HL-60 (cell line): ENCODE results near the gene SLC38A1.

ENCODE experiments used
- DNase-seq, 2 experiments: peaks; one replicate each; pipeline ENCODE4 v3.0.0-alpha.2; 2010 to 2020; ENCODE audit warnings: low read depth in 1 of 2, low spot score in 1 of 2
- H3K27ac ChIP-seq: fragments of 250-450 bp; sonication (Bioruptor Pico); replicated peaks from 2 replicates; pipeline ENCODE4 v1.5.1; 2020; ENCODE audit warnings: mild to moderate bottlenecking, moderate library complexity
- H3K27me3 ChIP-seq: fragments of 250-450 bp; sonication (Bioruptor Pico); 2 replicates; pipeline ENCODE4 v1.5.1; 2021; ENCODE audit warnings: mild to moderate bottlenecking, moderate library complexity; ENCODE audit not compliant: insufficient read depth, poor library complexity, severe bottlenecking
- H3K4me3 ChIP-seq: replicated peaks from 2 replicates; pipeline ENCODE4 v1.5.1; 2011; ENCODE audit warnings: mild to moderate bottlenecking, control low read depth, low read length; ENCODE audit not compliant: insufficient read depth
- GABPA ChIP-seq: IDR thresholded peaks from 2 replicates; pipeline ENCODE4 v1.6.1; 2012; ENCODE audit warnings: low read depth
- POLR2AphosphoS5 ChIP-seq: IDR thresholded peaks from 2 replicates; pipeline ENCODE4 v1.6.1; 2012; ENCODE audit warnings: low read depth
- SPI1 ChIP-seq: IDR thresholded peaks from 2 replicates; pipeline ENCODE4 v1.6.1; 2012; ENCODE audit warnings: low read depth, mild to moderate bottlenecking, borderline replicate concordance
- TF ChIP-seq, protein P1 (sequence below): IDR thresholded peaks from one replicate; pipeline ENCODE4 v1.5.1; 2011; ENCODE audit warnings: low read length, control low read depth, inconsistent platforms; ENCODE audit not compliant: insufficient read depth
- TF ChIP-seq, protein P2 (sequence below): IDR thresholded peaks from 2 replicates; pipeline ENCODE4 v1.6.1; 2012; ENCODE audit warnings: low read depth; ENCODE audit not compliant: insufficient replicate concordance

The SLC38A1 gene

DNA sequence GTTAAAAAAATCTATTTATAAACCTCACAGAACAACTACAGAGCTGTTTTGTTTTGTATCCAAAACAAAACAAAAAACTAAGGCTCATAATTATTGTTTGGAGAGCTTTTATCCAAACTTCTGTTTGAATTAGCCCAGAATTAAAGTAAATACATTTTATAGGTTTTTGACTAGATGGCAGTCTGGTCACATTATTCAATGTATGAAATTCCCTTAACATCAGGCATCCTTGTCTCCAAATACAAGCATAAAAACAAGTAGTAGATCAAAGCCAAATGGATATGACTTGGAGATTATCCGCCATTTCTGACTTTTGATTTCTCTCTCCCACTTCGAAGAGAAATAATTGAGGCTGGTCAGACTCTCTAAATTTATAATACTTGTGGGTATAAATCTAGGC lies 63.5 kb downstream of the SLC38A1 start:
- TF ChIP-seq, protein P1, sequence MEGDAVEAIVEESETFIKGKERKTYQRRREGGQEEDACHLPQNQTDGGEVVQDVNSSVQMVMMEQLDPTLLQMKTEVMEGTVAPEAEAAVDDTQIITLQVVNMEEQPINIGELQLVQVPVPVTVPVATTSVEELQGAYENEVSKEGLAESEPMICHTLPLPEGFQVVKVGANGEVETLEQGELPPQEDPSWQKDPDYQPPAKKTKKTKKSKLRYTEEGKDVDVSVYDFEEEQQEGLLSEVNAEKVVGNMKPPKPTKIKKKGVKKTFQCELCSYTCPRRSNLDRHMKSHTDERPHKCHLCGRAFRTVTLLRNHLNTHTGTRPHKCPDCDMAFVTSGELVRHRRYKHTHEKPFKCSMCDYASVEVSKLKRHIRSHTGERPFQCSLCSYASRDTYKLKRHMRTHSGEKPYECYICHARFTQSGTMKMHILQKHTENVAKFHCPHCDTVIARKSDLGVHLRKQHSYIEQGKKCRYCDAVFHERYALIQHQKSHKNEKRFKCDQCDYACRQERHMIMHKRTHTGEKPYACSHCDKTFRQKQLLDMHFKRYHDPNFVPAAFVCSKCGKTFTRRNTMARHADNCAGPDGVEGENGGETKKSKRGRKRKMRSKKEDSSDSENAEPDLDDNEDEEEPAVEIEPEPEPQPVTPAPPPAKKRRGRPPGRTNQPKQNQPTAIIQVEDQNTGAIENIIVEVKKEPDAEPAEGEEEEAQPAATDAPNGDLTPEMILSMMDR, result no peak
- TF ChIP-seq, protein P2, sequence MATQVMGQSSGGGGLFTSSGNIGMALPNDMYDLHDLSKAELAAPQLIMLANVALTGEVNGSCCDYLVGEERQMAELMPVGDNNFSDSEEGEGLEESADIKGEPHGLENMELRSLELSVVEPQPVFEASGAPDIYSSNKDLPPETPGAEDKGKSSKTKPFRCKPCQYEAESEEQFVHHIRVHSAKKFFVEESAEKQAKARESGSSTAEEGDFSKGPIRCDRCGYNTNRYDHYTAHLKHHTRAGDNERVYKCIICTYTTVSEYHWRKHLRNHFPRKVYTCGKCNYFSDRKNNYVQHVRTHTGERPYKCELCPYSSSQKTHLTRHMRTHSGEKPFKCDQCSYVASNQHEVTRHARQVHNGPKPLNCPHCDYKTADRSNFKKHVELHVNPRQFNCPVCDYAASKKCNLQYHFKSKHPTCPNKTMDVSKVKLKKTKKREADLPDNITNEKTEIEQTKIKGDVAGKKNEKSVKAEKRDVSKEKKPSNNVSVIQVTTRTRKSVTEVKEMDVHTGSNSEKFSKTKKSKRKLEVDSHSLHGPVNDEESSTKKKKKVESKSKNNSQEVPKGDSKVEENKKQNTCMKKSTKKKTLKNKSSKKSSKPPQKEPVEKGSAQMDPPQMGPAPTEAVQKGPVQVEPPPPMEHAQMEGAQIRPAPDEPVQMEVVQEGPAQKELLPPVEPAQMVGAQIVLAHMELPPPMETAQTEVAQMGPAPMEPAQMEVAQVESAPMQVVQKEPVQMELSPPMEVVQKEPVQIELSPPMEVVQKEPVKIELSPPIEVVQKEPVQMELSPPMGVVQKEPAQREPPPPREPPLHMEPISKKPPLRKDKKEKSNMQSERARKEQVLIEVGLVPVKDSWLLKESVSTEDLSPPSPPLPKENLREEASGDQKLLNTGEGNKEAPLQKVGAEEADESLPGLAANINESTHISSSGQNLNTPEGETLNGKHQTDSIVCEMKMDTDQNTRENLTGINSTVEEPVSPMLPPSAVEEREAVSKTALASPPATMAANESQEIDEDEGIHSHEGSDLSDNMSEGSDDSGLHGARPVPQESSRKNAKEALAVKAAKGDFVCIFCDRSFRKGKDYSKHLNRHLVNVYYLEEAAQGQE, result no peak
- TF ChIP-seq POLR2AphosphoS5, result no peak
- no peak for TF ChIP-seq GABPA
- no peak for TF ChIP-seq SPI1
- Histone ChIP-seq H3K27ac (no peak overlapping the region), H3K4me3 (no peak overlapping the region), H3K27me3 (no peaks in the 10 kb centered on the region)
- no peak for DNase-seq

DNA sequence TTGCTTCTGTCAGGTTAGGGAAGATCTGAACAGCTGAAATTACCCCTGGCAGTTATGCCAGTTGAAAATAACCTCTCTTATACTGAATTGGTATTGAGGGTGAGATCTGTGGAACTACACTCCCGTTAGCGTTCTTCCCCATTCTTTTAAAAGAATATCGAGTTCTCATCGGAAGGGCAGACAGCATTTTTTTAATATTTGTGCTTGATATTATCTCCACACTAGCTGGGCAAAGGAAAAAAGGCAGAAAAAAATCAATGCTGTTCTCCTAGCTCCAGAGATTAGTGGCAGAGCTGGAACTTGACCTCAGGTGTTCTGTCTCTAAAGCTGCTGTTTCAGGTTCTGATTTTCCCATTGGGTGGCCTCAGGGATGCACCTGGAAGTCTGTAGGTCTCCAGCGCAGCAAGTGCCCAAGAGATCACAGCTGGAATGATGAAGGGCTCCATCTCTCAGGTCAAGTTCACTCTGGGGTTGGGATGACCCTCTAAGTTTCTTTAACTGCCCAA lies 67.5 kb downstream of the SLC38A1 start:
- Histone ChIP-seq H3K27ac (no peak overlapping the region), H3K27me3 (no peaks in the 10 kb centered on the region), H3K4me3 (no peak overlapping the region)
- TF ChIP-seq SPI1 (no peak), GABPA (no peak), POLR2AphosphoS5 (no peak)
- TF ChIP-seq, protein P1, result no peak
- TF ChIP-seq, protein P2, result no peak
- DNase-seq, result no peak

DNA sequence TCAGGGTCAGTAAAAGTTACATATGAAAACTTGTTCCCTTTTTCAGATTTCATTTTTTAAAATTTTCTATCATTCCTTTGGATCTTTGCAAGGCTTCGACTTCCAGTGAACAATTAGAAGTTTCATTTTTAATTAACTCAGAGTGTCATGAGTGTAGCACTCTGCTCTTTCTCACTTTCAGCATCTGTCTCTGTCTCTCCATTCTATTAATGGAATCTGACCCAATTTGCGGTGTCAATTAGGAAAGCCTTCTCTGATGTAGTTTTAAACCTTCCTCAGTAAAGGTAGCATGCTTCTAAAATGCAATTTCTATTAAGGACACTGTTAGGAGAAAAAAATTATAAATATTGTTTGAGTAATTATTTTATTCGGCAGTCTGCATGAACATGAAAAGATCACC lies 68.3 kb downstream of the SLC38A1 start:
- Histone ChIP-seq H3K27me3 (no peaks in the 10 kb centered on the region), H3K4me3 (no peak overlapping the region), H3K27ac (no peak overlapping the region)
- DNase-seq, result no peak
- TF ChIP-seq, protein P1, result no peak
- no peak for TF ChIP-seq SPI1
- TF ChIP-seq POLR2AphosphoS5, result no peak
- TF ChIP-seq, protein P2, result no peak
